Neural cell (in vitro differentiated cells): Measurements from ENCODE around the gene MAJIN.

Source experiments
- CTCF ChIP-seq: fragments of 450-650 bp; IDR thresholded peaks from 2 replicates; pipeline ENCODE4 v1.5.1; 2014; ENCODE audit warnings: antibody characterized with exemption, mild to moderate bottlenecking, moderate library complexity; ENCODE audit not compliant: poor library complexity, severe bottlenecking
- EP300 ChIP-seq: fragments of 450-650 bp; conservative IDR thresholded peaks from 2 replicates; pipeline ENCODE4 v1.6.1; 2014; ENCODE audit warnings: antibody characterized with exemption, mild to moderate bottlenecking, moderate library complexity; ENCODE audit not compliant: poor library complexity, severe bottlenecking
- REST ChIP-seq: IDR thresholded peaks from 2 replicates; pipeline ENCODE4 v1.6.1; 2012; ENCODE audit warnings: borderline replicate concordance
- TAF1 ChIP-seq: IDR thresholded peaks from 2 replicates; pipeline ENCODE4 v1.6.1; 2012; ENCODE audit warnings: low read depth

GRCh38 chr11:64967375-64967774 is 4.5 kb downstream of the MAJIN start:
- no peak for TF ChIP-seq TAF1
- no peak for TF ChIP-seq EP300
- no peak for TF ChIP-seq CTCF
- TF ChIP-seq REST = no peak
